GM21447 (cell line): ENCODE measurements around the gene CHMP1A.
"Not testable (repeated sequence)": the region's sequence is repeated elsewhere in the genome, so short reads cannot be mapped to it uniquely, and the experiment has no call there.

ENCODE experiments used
- ATAC-seq: cut with Tn5 transposase; IDR thresholded peaks from one replicate; pipeline ENCODE4 v1.9.1; 2021; ENCODE audit not compliant: unreplicated experiment

The CHMP1A gene

GRCh38 chr16:89661215-89661614 lies 3.7 kb upstream of the CHMP1A start:
- no peak for ATAC-seq

- ATAC-seq: no peak
Measured at GRCh38 chr16:89660146-89660545, 2.6 kb upstream of the CHMP1A start.

GRCh38 chr16:89658221-89658879 lies 842 bp upstream of the CHMP1A start:
- ATAC-seq: no peak

GRCh38 chr16:89656435-89657121 lies 930 bp downstream of the CHMP1A start:
- ATAC-seq: no peak

- no peak for ATAC-seq
Measured at GRCh38 chr16:89655062-89655643, 2.4 kb downstream of the CHMP1A start.

GRCh38 chr16:89653656-89654295 lies 3.7 kb downstream of the CHMP1A start:
- ATAC-seq: no peak

- ATAC-seq: no peak
Measured at GRCh38 chr16:89651584-89651983, 5.9 kb downstream of the CHMP1A start.

GRCh38 chr16:89646906-89647305 lies 10.6 kb downstream of the CHMP1A start:
- no peak for ATAC-seq

- no peak for ATAC-seq
Measured at GRCh38 chr16:89646270-89646669, 11.2 kb downstream of the CHMP1A start.

GRCh38 chr16:89645122-89645521 lies 12.4 kb downstream of the CHMP1A start:
- ATAC-seq: no peak

GRCh38 chr16:89643769-89644300 lies 13.7 kb downstream of the CHMP1A start:
- no peak for ATAC-seq

GRCh38 chr16:89642574-89642973 lies 14.9 kb downstream of the CHMP1A start:
- no peak for ATAC-seq

GRCh38 chr16:89641458-89642119 lies 15.9 kb downstream of the CHMP1A start:
- no peak for ATAC-seq

GRCh38 chr16:89639385-89639784 lies 18.1 kb downstream of the CHMP1A start:
- no peak for ATAC-seq

GRCh38 chr16:89638455-89638854 lies 19.1 kb downstream of the CHMP1A start:
- ATAC-seq: no peak

GRCh38 chr16:89637379-89637778 lies 20.1 kb downstream of the CHMP1A start:
- ATAC-seq: no peak

- ATAC-seq: no peak
Measured at GRCh38 chr16:89636663-89637062, 20.8 kb downstream of the CHMP1A start.

- ATAC-seq: not testable (repeated sequence)
Measured at GRCh38 chr16:89634463-89635385, 22.8 kb downstream of the CHMP1A start.

- ATAC-seq: no peak
Measured at GRCh38 chr16:89633064-89633631, 24.4 kb downstream of the CHMP1A start.
